CD8-positive, alpha-beta memory T cell (primary cell): ENCODE data around the gene FHIT. TPM values are rescaled to one million over a fixed set of nuclear protein-coding genes. Genes with fewer than 3 reads are reported as not detected.

ENCODE experiments used
- CTCF ChIA-PET: fragments of 350-600 bp; sonication (Branson Sonifier 250); formaldehyde crosslinking; loops from one replicate; lab custom pipeline; 2021; ENCODE audit warnings: antibody characterized with exemption; lab: Charles Lee
- POLR2A ChIA-PET: fragments of 350-600 bp; sonication (Branson Sonifier 250); formaldehyde crosslinking; loops from one replicate; lab custom pipeline; 2021; ENCODE audit warnings: antibody characterized with exemption; lab: Charles Lee
- DNase-seq, 5 donors: peaks; one replicate each; pipeline versions ENCODE4 v3.0.0 to v3.0.0-alpha.2; 2020 to 2022; ENCODE audit warnings: mixed read lengths in 1 of 5
- H3K27ac ChIP-seq: one replicate; pipeline ENCODE4 v1.7.0; 2013; ENCODE audit warnings: low read depth, mild to moderate bottlenecking, low read length, moderate library complexity
- H3K27me3 ChIP-seq: 2 replicates; pipeline ENCODE4 v1.7.0; 2013; ENCODE audit warnings: low read length, mild to moderate bottlenecking; ENCODE audit not compliant: insufficient read depth, poor library complexity, severe bottlenecking
- H3K36me3 ChIP-seq: 2 replicates; pipeline ENCODE4 v1.7.0; 2013; ENCODE audit warnings: mild to moderate bottlenecking, low read length, moderate library complexity; ENCODE audit not compliant: insufficient read depth
- H3K4me1 ChIP-seq: 2 replicates; pipeline ENCODE4 v1.7.0; 2013; ENCODE audit warnings: mild to moderate bottlenecking, low read length, moderate library complexity; ENCODE audit not compliant: insufficient read depth
- H3K4me3 ChIP-seq: 2 replicates; pipeline ENCODE4 v1.7.0; 2013; ENCODE audit warnings: mild to moderate bottlenecking, low read length
- H3K9me3 ChIP-seq: 2 replicates; pipeline ENCODE4 v1.7.0; 2013; ENCODE audit warnings: mild to moderate bottlenecking, low read length
- H3K27ac Mint-ChIP-seq, 8 donors: one replicate each; pipeline ENCODE4 v1.8.0; 2020 to 2021; ENCODE audit warnings: mixed read lengths in 8 of 8, mild to moderate bottlenecking in 6 of 8, inconsistent platforms in 3 of 8, moderate library complexity in 3 of 8
- H3K27me3 Mint-ChIP-seq, 2 donors: one replicate each; pipeline ENCODE4 v1.8.0; 2020 to 2021; ENCODE audit warnings: mixed read lengths in 2 of 2, mild to moderate bottlenecking in 1 of 2, moderate library complexity in 1 of 2
- H3K36me3 Mint-ChIP-seq, 3 donors: one replicate each; pipeline ENCODE4 v1.8.0; 2020 to 2021; ENCODE audit warnings: mixed read lengths in 3 of 3, inconsistent platforms in 1 of 3, mild to moderate bottlenecking in 1 of 3
- H3K4me1 Mint-ChIP-seq, 3 donors: one replicate each; pipeline ENCODE4 v1.8.0; 2020 to 2021; ENCODE audit warnings: mixed read lengths in 3 of 3, inconsistent platforms in 1 of 3, mild to moderate bottlenecking in 1 of 3
- H3K4me3 Mint-ChIP-seq, 7 donors: one replicate each; pipeline ENCODE4 v1.8.0; 2020 to 2021; ENCODE audit warnings: mixed read lengths in 7 of 7, mild to moderate bottlenecking in 6 of 7, moderate library complexity in 4 of 7, inconsistent platforms in 2 of 7
- H3K9me3 Mint-ChIP-seq, 5 donors: one replicate each; pipeline ENCODE4 v1.8.0; 2020 to 2022; ENCODE audit warnings: mixed read lengths in 5 of 5, mild to moderate bottlenecking in 3 of 5, moderate library complexity in 2 of 5, inconsistent platforms in 1 of 5
- polyA plus RNA-seq: library from polyadenylated mRNA; unstranded; fragments of 300-500 nt; fragmentation: Illumina TruSeq; gene quantifications from one replicate; pipeline ENCODE4 v1.2.3, GENCODE V29; 2021
- total RNA-seq, 2 experiments: library from RNA; stranded (reverse); gene quantifications; one replicate each; pipeline ENCODE4 v1.2.3, GENCODE V29; 2021

FHIT gene
- total and polyA plus RNA-seq, 3 experiments from 2014 or later: 4.1 to 7.4 (median 4.2) TPM

DNA sequence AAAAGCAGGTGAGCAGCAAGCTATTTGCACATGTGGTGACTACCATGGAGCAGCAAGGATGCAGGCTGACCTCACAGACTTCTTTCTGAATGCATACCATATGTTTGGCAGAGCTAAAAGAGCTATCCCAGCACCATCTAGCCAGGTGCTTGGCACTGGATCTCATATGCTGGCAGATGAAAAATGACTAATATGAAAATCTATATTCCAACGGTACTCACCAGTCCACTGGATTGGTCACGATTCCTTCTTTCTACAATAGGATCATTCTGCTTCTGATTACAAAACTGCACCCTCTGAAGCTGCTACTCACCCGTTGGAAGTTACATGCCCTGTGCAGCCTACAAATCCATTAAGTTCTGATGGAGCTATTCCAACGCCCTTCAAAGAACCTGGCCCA lies 1487.1 kb downstream of the FHIT start:
- Mint-ChIP-seq H3K36me3 (no peaks in the 10 kb centered on the region), H3K27me3 (peaks cover 3% of the 10 kb centered on the region in 2 donors), H3K4me3 (no peak overlapping the region), H3K4me1 (peaks cover 0 to 8% (median under 1%) of the 10 kb centered on the region in 3 donors), H3K27ac (no peak overlapping the region), H3K9me3 (no peaks in the 10 kb centered on the region)
- H3K27ac ChIP-seq: no peak overlapping the region
- no peaks in the 10 kb centered on the region for H3K27me3 ChIP-seq
- no peak overlapping the region for H3K4me3 ChIP-seq
- peaks cover 12% of the 10 kb centered on the region for H3K4me1 ChIP-seq
- CTCF ChIA-PET: no interaction called here
- POLR2A ChIA-PET: no interaction called here
- no peaks in the 10 kb centered on the region for H3K9me3 ChIP-seq
- DNase-seq: no peak
- H3K36me3 ChIP-seq: no peaks in the 10 kb centered on the region

DNA sequence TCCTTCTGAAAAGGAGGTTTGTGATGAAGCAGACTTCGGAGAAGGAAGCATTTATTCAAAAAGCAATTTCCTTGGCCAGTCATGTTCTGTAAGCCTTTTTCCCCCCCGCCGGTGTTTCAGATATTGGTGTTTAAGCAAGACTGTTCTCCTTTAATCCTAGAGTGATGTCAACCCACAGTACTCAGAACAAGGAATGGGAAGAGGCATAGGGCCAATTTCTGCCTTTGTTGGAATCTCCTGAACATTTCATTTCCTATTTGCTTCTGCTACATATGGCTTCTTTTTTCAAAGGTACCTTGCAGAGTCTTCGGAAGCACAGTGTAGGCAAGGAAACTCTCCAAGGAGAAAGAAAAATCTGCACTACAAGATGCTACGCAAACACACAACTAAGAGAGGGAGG lies 1488.3 kb downstream of the FHIT start:
- Mint-ChIP-seq H3K27me3 (peaks cover 3% of the 10 kb centered on the region in 2 donors), H3K36me3 (no peaks in the 10 kb centered on the region), H3K9me3 (no peaks in the 10 kb centered on the region), H3K4me1 (peaks cover 0 to 12% (median 4%) of the 10 kb centered on the region in 3 donors), H3K27ac (no peak overlapping the region), H3K4me3 (no peak overlapping the region)
- Histone ChIP-seq H3K27ac (no peak overlapping the region), H3K27me3 (no peaks in the 10 kb centered on the region), H3K9me3 (no peaks in the 10 kb centered on the region), H3K4me1 (peaks cover 14% of the 10 kb centered on the region), H3K36me3 (no peaks in the 10 kb centered on the region), H3K4me3 (no peak overlapping the region)
- POLR2A ChIA-PET: no interaction called here
- CTCF ChIA-PET: no interaction called here
- DNase-seq: no peak

DNA sequence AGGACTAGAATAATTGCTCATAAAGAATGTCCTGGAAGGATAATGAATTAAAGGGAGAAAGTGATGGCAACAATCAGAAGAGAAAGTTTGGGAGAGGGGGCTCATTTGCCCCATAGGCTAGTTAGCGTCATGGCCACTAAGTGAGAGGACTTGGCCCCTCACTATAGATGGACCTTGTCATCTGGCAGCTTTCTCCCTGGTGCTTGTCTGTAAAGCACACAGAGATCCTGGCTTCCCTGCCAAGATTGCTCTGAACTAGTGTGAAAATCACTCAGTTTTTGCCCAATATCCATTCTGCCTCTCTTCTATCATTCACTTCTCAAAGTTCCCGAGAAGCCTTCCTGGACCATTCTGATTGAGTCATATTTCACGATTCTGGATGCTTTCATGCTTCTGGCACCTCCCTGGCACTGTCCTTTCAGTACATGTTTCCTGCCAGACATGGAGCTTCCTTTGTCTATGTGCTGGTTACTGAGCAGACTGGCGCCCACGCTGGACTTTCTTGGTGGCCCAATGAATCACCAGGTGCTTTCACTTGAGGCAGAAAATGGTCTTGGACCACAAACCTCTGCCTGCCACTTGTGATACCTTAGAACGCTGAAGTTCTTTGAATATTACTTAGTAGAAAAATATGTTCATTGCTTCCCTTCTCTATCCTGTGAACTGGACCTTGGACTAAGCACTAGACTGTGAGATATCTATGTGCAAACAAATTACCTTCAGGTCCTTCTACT lies 1491.8 kb downstream of the FHIT start:
- ChIA-PET POLR2A (no interaction called here), CTCF (no interaction called here)
- Mint-ChIP-seq H3K4me1 (peaks cover 0 to 13% (median 4%) of the 10 kb centered on the region in 3 donors), H3K27ac (no peak overlapping the region), H3K4me3 (no peak overlapping the region), H3K36me3 (no peaks in the 10 kb centered on the region), H3K9me3 (no peaks in the 10 kb centered on the region), H3K27me3 (peaks cover 3 to 6% of the 10 kb centered on the region in 2 donors)
- H3K36me3 ChIP-seq: no peaks in the 10 kb centered on the region
- peaks cover 22% of the 10 kb centered on the region for H3K4me1 ChIP-seq
- no peaks in the 10 kb centered on the region for H3K27me3 ChIP-seq
- H3K9me3 ChIP-seq: no peaks in the 10 kb centered on the region
- no peak for DNase-seq
- no peak overlapping the region for H3K27ac ChIP-seq
- no peak overlapping the region for H3K4me3 ChIP-seq

DNA sequence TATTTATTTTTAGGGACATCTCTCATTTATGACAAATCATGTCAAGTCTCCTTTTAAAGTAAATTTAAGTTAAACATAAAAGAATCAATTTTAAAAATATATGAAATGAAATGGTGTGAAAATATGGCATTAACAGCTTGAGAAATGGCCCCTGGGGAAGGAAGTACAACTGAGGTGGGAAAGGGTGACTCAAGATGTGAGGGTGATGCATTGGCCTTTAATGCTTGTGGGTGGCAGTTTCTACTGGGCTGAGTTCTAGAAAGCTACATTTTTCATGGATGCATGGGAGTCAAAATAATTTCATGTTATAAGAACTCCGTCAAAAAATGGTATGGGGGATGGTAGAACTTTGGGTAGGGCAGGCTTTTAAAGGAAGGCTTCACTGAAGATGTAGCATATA lies 1492.6 kb downstream of the FHIT start:
- no peak overlapping the region for H3K4me3 Mint-ChIP-seq
- Histone ChIP-seq H3K4me3 (no peak overlapping the region), H3K27me3 (no peaks in the 10 kb centered on the region), H3K4me1 (peaks cover 29% of the 10 kb centered on the region), H3K9me3 (no peaks in the 10 kb centered on the region), H3K27ac (no peak overlapping the region), H3K36me3 (no peaks in the 10 kb centered on the region)
- H3K9me3 Mint-ChIP-seq: no peaks in the 10 kb centered on the region
- peaks cover 6 to 20% (median 8%) of the 10 kb centered on the region in 3 donors for H3K4me1 Mint-ChIP-seq
- ChIA-PET CTCF (no interaction called here), POLR2A (no interaction called here)
- no peak for DNase-seq
- H3K27ac Mint-ChIP-seq: no peak overlapping the region
- peaks cover 3 to 6% of the 10 kb centered on the region in 2 donors for H3K27me3 Mint-ChIP-seq
- no peaks in the 10 kb centered on the region for H3K36me3 Mint-ChIP-seq

DNA sequence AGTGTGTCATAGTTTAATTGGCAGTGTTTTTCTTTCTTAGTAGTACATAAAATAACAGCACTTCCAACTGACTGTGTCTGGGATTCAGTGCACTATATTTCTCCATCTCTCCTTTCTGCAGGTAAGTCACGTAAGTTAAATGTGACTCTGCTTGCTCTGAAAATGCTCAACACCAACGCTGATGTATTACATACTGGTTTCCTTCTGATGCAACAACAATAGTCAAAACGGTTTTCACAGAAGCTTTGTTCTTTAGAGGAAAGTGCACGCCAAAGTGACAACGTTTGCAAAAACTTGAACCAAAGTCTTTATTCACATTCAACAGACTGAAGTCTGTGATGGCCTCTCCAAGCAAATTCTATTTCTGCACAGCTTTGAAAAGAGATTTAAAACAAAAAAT lies 1494.3 kb downstream of the FHIT start:
- POLR2A ChIA-PET: no interaction called here
- Mint-ChIP-seq H3K4me3 (no peak overlapping the region), H3K9me3 (no peaks in the 10 kb centered on the region), H3K4me1 (peaks cover 17 to 29% (median 19%) of the 10 kb centered on the region in 3 donors), H3K27me3 (peaks cover 0 to 6% of the 10 kb centered on the region in 2 donors), H3K27ac (no peak overlapping the region), H3K36me3 (no peaks in the 10 kb centered on the region)
- no peak overlapping the region for H3K4me3 ChIP-seq
- no peak overlapping the region for H3K27ac ChIP-seq
- no peak for DNase-seq
- CTCF ChIA-PET: no interaction called here
- H3K4me1 ChIP-seq: peaks cover 38% of the 10 kb centered on the region
- no peaks in the 10 kb centered on the region for H3K27me3 ChIP-seq
- H3K9me3 ChIP-seq: no peaks in the 10 kb centered on the region
- H3K36me3 ChIP-seq: no peaks in the 10 kb centered on the region

DNA sequence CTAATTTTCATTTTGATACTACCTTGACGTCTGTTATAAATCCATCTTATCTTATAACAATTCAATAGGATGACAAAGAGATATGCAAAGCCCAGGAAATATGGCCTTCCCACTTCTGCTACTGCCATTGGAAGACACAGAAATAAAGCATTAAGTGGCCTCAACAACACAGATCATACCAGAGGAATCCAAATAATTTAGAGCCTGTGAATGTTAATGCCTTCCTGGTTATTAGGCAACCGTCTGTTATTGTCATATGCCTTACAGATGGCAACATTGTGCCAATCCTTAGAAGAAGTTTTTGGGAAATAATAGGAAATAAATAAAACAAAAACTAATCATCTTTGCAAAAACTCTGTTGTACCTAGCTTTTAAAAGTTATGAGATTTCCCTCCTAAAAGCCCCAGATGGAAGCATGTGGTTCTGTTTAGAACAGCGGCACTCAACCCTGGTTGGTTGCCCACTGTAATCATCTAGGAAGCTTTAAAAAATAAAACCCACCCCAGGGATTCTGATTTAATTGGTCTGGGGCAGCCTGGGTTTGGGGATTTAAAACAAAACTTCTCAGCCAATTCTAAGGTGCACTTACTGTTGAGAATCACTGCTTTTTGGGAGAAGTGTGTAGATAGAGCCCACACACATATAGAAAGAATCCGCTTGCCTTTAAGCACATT lies 1496.7 kb downstream of the FHIT start:
- Histone ChIP-seq H3K4me1 (peaks cover 26% of the 10 kb centered on the region), H3K27me3 (no peaks in the 10 kb centered on the region), H3K4me3 (no peak overlapping the region), H3K9me3 (no peaks in the 10 kb centered on the region), H3K27ac (no peak overlapping the region), H3K36me3 (no peaks in the 10 kb centered on the region)
- Mint-ChIP-seq H3K9me3 (peaks cover 0 to 2% (median 0%) of the 10 kb centered on the region in 5 donors), H3K36me3 (no peaks in the 10 kb centered on the region), H3K27me3 (peaks cover 0 to 2% of the 10 kb centered on the region in 2 donors), H3K27ac (peak overlapping the region in 1 of 8 donors; percentile 16), H3K4me3 (no peak overlapping the region), H3K4me1 (peaks cover 17 to 24% (median 19%) of the 10 kb centered on the region in 3 donors)
- ChIA-PET CTCF (no interaction called here), POLR2A (no interaction called here)
- DNase-seq: no peak

DNA sequence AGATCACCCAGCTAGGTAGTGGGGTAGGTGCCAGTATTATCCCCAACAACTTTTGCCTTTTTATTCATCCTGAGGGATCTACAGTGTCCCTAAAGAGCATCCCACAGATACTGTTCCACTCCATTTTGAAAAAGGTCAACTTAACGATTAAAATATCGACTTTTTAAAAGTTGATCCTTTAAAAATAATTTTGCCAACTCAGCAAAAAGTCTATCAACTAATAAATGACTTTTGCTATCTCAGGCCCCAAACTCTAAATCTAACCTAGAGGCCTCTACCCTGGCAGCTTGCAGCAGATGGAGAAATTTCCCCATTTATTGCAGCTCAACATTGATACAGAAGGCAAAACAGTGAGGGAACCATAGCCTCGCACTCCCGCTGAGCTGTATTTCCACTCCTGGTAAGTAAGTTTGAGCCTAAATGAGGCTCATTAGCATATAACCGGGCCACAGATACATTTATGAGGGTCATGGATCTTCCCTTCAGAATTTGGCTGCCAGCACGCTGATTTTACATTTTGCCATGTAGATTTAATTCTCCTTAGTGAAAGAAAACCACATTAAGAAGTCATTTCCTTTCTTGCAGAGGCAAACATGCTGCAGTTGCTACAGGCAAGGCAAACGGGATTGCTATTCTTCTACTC lies 1497.3 kb downstream of the FHIT start:
- H3K9me3 ChIP-seq: no peaks in the 10 kb centered on the region
- peaks cover 26% of the 10 kb centered on the region for H3K4me1 ChIP-seq
- no peaks in the 10 kb centered on the region for H3K36me3 Mint-ChIP-seq
- H3K4me1 Mint-ChIP-seq: peaks cover 14 to 22% (median 19%) of the 10 kb centered on the region in 3 donors
- H3K27ac Mint-ChIP-seq: peak overlapping the region in 1 of 8 donors; percentile 16
- H3K9me3 Mint-ChIP-seq: peaks cover 0 to 2% (median 0%) of the 10 kb centered on the region in 5 donors
- no peak overlapping the region for H3K27ac ChIP-seq
- peaks cover 0 to 2% of the 10 kb centered on the region in 2 donors for H3K27me3 Mint-ChIP-seq
- ChIA-PET POLR2A (no interaction called here), CTCF (no interaction called here)
- no peak overlapping the region for H3K4me3 Mint-ChIP-seq
- no peaks in the 10 kb centered on the region for H3K27me3 ChIP-seq
- no peak for DNase-seq
- H3K4me3 ChIP-seq: no peak overlapping the region
- no peaks in the 10 kb centered on the region for H3K36me3 ChIP-seq

DNA sequence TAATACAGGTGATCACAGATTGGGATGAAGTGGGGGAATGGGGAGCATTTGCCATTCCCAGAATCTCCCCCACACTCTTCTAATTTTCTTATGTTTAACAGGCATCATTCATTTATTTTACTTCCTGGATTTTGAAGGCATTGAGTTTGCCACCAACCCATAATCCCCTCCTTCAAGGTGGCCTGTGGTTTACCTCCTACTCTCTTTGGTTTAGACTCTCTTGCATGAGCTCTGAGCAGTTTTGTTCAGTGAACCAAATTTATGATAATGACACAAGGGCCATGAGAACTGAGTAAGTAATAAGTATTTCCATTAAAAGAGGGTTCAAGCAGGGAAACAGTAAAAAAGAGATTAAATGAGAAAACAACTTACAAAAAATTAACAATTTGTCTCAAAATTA lies 1498.3 kb downstream of the FHIT start:
- no peaks in the 10 kb centered on the region for H3K36me3 Mint-ChIP-seq
- CTCF ChIA-PET: no interaction called here
- no peak overlapping the region for H3K4me3 Mint-ChIP-seq
- Histone ChIP-seq H3K27me3 (no peaks in the 10 kb centered on the region), H3K9me3 (no peaks in the 10 kb centered on the region), H3K27ac (no peak overlapping the region), H3K36me3 (peaks cover 3% of the 10 kb centered on the region), H3K4me3 (no peak overlapping the region), H3K4me1 (peaks cover 24% of the 10 kb centered on the region)
- peaks cover 0 to 2% (median 0%) of the 10 kb centered on the region in 5 donors for H3K9me3 Mint-ChIP-seq
- POLR2A ChIA-PET: no interaction called here
- DNase-seq: no peak
- peaks cover 0 to 2% of the 10 kb centered on the region in 2 donors for H3K27me3 Mint-ChIP-seq
- peak overlapping the region in 1 of 8 donors; percentile 42 for H3K27ac Mint-ChIP-seq
- H3K4me1 Mint-ChIP-seq: peaks cover 12 to 20% (median 19%) of the 10 kb centered on the region in 3 donors
